Breast epithelium (tissue), 4 donors: ENCODE results near the gene MDK. TPM values are rescaled to one million over a fixed set of nuclear protein-coding genes. Genes with fewer than 3 reads are reported as not detected.

ENCODE experiments used
- DNase-seq, 2 donors: peaks; one replicate each; pipeline ENCODE4 v3.0.0-alpha.2; 2019; ENCODE audit warnings: low spot score in 2 of 2
- H3K27ac ChIP-seq, 2 donors: fragments of 200-600 bp; sonication (generic) in 1 of 2; one replicate each; pipeline ENCODE4 v1.5.1; 2016 to 2019; ENCODE audit warnings: mild to moderate bottlenecking in 1 of 2
- H3K27me3 ChIP-seq, 2 donors: fragments of 200-600 bp; sonication (generic) in 1 of 2; one replicate each; pipeline versions ENCODE4 v1.5.1 to v1.6.0; 2017 to 2019; ENCODE audit warnings: control low read depth in 1 of 2, mild to moderate bottlenecking in 1 of 2
- H3K36me3 ChIP-seq: fragments of 200-600 bp; one replicate; pipeline ENCODE4 v1.5.1; 2019
- H3K4me1 ChIP-seq, 2 donors: fragments of 200-600 bp; sonication (generic); one replicate each; pipeline ENCODE4 v1.5.1; 2016 to 2019; ENCODE audit warnings: control low read depth in 1 of 2
- H3K4me3 ChIP-seq, 3 donors: fragments of 200-600 bp; sonication (generic); 1 replicate in 2 of 3; 2 replicates in 1 of 3; pipeline ENCODE4 v1.5.1; 2016 to 2019; ENCODE audit warnings: mild to moderate bottlenecking in 3 of 3, moderate library complexity in 2 of 3
- H3K9me3 ChIP-seq, 2 donors: fragments of 200-600 bp; sonication (generic) in 1 of 2; one replicate each; pipeline ENCODE4 v1.5.1; 2016 to 2019; ENCODE audit warnings: control low read depth in 1 of 2
- POLR2A ChIP-seq: fragments of 450-650 bp; IDR thresholded peaks from one replicate; pipeline ENCODE4 v1.6.1; 2016; ENCODE audit warnings: antibody characterized with exemption, mild to moderate bottlenecking, moderate library complexity
- POLR2AphosphoS5 ChIP-seq, 3 donors: sonication (generic); formaldehyde crosslinking; IDR thresholded peaks; one replicate each; pipeline ENCODE4 v1.6.1; 2017; ENCODE audit warnings: antibody characterized with exemption in 3 of 3
- intact Hi-C: fragments of 100-400 bp; cut with DNase I; formaldehyde crosslinking; loops from one replicate; pipeline ENCODE4 v1.15.1; 2023; ENCODE audit warnings: low total_unique reads
- total RNA-seq, 3 donors: library from RNA; depleted of rRNA; stranded (reverse); fragments of >200 nt; gene quantifications; one replicate each; pipeline ENCODE4 v1.1.0, GENCODE V29; 2016
- TF ChIP-seq, protein P1 (sequence below), 3 donors: fragments of 450-650 bp; IDR thresholded peaks; one replicate each; pipeline ENCODE4 v1.5.1; 2016 to 2017; ENCODE audit warnings: antibody characterized with exemption in 3 of 3, mild to moderate bottlenecking in 3 of 3, moderate library complexity in 3 of 3

MDK gene
- total RNA-seq, 3 donors from 2014 or later: 20.5 to 115 (median 54.7) TPM

DNA sequence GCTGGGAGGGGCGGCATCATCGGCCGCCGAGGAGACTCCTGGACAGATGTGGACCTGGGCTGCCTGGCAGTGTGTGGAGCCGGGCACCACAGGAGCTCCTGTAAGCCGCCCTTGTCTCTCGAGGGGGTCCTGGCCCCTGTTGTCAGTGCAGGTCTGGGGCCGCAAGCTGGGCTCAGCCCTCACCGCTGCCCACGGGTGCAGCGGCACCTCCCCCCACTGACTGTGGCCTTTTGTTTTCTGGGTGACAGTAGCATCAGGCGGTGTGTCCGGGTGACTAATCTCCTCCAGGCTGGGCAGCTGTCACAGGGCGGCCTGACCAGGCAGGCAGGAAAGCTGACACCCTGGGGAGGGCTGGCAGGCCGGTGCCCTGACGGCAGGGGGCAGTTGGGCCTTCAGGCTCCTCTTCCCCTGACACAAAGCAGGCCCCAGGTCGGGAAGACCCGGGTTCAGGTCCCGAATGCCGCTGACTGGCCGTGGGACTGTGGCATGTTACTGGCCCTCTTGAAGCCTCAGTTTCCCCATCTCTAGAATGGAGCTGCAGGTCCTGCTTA, 17.9 kb upstream of the MDK start:
- Histone ChIP-seq H3K27me3 (no peaks in the 10 kb centered on the region), H3K36me3 (no peaks in the 10 kb centered on the region), H3K4me3 (peak overlapping the region in 2 of 3 donors; percentile 2 to 50), H3K27ac (peak overlapping the region; percentile 90 to 98), H3K9me3 (no peaks in the 10 kb centered on the region), H3K4me1 (peaks cover 22 to 29% of the 10 kb centered on the region in 2 donors)
- TF ChIP-seq, protein P1, sequence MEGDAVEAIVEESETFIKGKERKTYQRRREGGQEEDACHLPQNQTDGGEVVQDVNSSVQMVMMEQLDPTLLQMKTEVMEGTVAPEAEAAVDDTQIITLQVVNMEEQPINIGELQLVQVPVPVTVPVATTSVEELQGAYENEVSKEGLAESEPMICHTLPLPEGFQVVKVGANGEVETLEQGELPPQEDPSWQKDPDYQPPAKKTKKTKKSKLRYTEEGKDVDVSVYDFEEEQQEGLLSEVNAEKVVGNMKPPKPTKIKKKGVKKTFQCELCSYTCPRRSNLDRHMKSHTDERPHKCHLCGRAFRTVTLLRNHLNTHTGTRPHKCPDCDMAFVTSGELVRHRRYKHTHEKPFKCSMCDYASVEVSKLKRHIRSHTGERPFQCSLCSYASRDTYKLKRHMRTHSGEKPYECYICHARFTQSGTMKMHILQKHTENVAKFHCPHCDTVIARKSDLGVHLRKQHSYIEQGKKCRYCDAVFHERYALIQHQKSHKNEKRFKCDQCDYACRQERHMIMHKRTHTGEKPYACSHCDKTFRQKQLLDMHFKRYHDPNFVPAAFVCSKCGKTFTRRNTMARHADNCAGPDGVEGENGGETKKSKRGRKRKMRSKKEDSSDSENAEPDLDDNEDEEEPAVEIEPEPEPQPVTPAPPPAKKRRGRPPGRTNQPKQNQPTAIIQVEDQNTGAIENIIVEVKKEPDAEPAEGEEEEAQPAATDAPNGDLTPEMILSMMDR (IDR thresholded peaks at IDR 0.05): peak in 2 of 3 donors; percentile 21 to 41
- TF ChIP-seq POLR2A (no peak), POLR2AphosphoS5 (IDR thresholded peaks at IDR 0.05) (peak in 2 of 3 donors; percentile 39 to 45)
- intact Hi-C loops: no loop called here
- DNase-seq: peak; percentile 75 to 81

DNA sequence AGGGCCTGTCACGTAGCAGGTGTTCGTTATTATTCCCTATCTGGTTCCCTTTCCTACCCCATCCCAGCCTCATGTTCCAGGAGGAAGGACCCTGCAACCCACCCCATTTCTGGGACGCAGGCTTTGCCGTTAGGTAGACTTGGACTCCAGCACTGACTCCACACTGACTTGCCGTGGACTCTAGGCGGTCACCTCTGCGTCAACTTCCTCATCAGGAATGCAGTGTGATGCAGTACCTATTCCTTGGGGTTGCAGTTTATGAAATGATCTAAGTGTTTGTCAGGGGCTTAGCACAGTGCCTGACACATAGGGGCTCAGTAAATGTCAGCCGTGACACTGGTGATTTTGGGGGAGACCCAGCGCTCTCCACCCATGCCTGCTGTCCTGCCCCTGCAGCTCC, 17.4 kb upstream of the MDK start:
- TF ChIP-seq POLR2A (no peak), POLR2AphosphoS5 (IDR thresholded peaks at IDR 0.05) (no peak)
- TF ChIP-seq, protein P1 (IDR thresholded peaks at IDR 0.05): no peak
- Histone ChIP-seq H3K27me3 (no peaks in the 10 kb centered on the region), H3K4me1 (peaks cover 22 to 29% of the 10 kb centered on the region in 2 donors), H3K4me3 (no peak overlapping the region), H3K27ac (peak overlapping the region; percentile 90 to 98), H3K9me3 (no peaks in the 10 kb centered on the region), H3K36me3 (no peaks in the 10 kb centered on the region)
- DNase-seq: no peak
- intact Hi-C loops: no loop called here

DNA sequence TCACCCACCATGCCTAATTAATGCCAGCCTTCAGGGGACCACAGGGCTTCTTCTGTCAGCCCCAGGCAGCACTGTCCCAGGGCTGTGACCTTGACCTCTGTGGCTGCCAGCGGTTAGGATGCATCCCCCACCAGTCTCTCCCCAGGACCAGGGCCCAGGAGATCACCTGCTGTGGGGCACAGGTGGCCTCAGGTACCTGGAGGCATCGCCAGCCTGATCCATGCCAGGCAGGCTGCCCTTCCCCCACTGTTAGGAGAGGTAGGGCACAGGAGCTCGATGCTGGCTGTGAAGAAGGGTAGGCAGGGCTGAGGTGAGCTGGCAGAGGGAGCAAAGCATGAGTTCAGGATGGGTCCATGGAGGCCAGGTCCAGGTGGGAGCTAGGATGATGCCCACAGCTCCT, 16.7 kb upstream of the MDK start:
- Histone ChIP-seq H3K4me1 (peaks cover 22 to 29% of the 10 kb centered on the region in 2 donors), H3K27me3 (no peaks in the 10 kb centered on the region), H3K4me3 (no peak overlapping the region), H3K9me3 (no peaks in the 10 kb centered on the region), H3K36me3 (no peaks in the 10 kb centered on the region), H3K27ac (peak overlapping the region in 1 of 2 donors; percentile 98)
- intact Hi-C loops: no loop called here
- TF ChIP-seq POLR2A (no peak), POLR2AphosphoS5 (IDR thresholded peaks at IDR 0.05) (no peak)
- TF ChIP-seq, protein P1 (IDR thresholded peaks at IDR 0.05): no peak
- DNase-seq: no peak

DNA sequence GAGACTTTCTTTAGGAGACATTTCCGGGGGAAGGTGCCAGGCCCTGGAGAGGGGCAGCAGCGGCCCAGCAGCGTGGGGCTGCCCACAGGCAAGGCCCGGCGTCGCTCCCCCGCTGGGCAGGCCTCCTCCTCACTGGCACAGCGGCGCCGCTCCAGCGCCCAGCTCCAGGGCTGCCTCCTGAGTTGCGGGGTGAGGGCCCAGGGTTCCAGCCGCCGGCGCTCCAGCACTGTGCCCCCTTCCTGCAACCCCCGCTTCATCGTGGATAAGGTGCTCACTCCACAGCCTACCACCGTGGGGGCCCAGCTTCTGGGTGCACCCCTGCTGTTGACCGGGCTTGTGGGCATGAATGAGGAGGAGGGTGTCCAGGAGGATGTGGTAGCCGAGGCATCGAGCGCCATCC, 15.2 kb upstream of the MDK start:
- no peaks in the 10 kb centered on the region for H3K9me3 ChIP-seq
- peaks cover 22 to 23% of the 10 kb centered on the region in 2 donors for H3K4me1 ChIP-seq
- no peak for TF ChIP-seq POLR2A
- no peak for TF ChIP-seq POLR2AphosphoS5 (IDR thresholded peaks at IDR 0.05)
- TF ChIP-seq, protein P1 (IDR thresholded peaks at IDR 0.05): no peak
- H3K4me3 ChIP-seq: no peak overlapping the region
- intact Hi-C loops: no loop called here
- no peaks in the 10 kb centered on the region for H3K27me3 ChIP-seq
- H3K36me3 ChIP-seq: no peaks in the 10 kb centered on the region
- H3K27ac ChIP-seq: peak overlapping the region in 1 of 2 donors; percentile 5
- no peak for DNase-seq

DNA sequence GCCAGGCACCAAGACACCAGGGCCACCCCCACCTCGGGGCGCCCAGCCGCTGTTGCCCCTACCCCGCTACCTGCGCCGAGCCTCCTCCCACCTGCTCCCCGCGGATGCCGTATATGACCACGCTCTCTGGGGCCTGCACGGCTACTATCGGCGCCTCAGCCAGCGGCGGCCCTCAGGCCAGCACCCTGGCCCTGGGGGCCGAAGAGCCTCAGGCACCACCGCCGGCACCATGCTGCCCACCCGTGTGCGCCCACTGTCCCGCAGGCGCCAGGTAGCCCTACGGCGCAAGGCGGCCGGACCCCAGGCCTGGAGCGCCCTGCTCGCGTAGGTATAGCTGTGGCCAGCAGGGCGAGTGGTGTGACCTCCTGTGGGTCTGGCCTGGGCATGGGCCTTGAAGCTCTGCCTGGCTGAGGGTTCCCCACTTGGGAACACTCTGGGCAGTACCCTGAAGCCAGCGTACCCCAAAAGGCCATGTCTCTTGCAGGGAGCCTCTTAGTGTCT, 14.8 kb upstream of the MDK start:
- Histone ChIP-seq H3K27ac (peak overlapping the region; percentile 41 to 67), H3K4me1 (peaks cover 18 to 19% of the 10 kb centered on the region in 2 donors), H3K27me3 (no peaks in the 10 kb centered on the region), H3K9me3 (no peaks in the 10 kb centered on the region), H3K4me3 (no peak overlapping the region), H3K36me3 (no peaks in the 10 kb centered on the region)
- intact Hi-C loops: no loop called here
- DNase-seq: no peak
- TF ChIP-seq, protein P1 (IDR thresholded peaks at IDR 0.05): no peak
- TF ChIP-seq POLR2AphosphoS5 (IDR thresholded peaks at IDR 0.05) (no peak), POLR2A (no peak)
